Right atrium auricular region (tissue), 2 donors: ENCODE measurements around the gene MAX. TPM values are rescaled to one million over a fixed set of nuclear protein-coding genes. Genes with fewer than 3 reads are reported as not detected.

Experiments
- DNase-seq: peaks from one replicate; pipeline ENCODE4 v3.0.0-alpha.2; 2019; ENCODE audit warnings: low spot score
- H3K27ac ChIP-seq, 2 donors: fragments of 200-600 bp; sonication (generic); 1 replicate in 1 of 2; 2 replicates in 1 of 2; pipeline ENCODE4 v1.5.1; 2016 to 2019
- H3K27me3 ChIP-seq, 2 donors: fragments of 200-600 bp; sonication (generic); one replicate each; pipeline versions ENCODE4 v1.5.1 to v1.6.0; 2017 to 2019
- H3K36me3 ChIP-seq: fragments of 200-600 bp; sonication (generic); one replicate; pipeline ENCODE4 v1.5.1; 2016
- H3K4me1 ChIP-seq, 2 donors: fragments of 200-600 bp; sonication (generic); one replicate each; pipeline versions ENCODE4 v1.5.1 to v1.6.0; 2017 to 2019
- H3K4me3 ChIP-seq, 2 donors: fragments of 200-600 bp; sonication (generic); 1 replicate in 1 of 2; 2 replicates in 1 of 2; pipeline ENCODE4 v1.5.1; 2017 to 2019; ENCODE audit warnings: mild to moderate bottlenecking in 1 of 2, moderate library complexity in 1 of 2
- H3K9me3 ChIP-seq, 2 donors: fragments of 200-600 bp; sonication (generic); one replicate each; pipeline ENCODE4 v1.5.1; 2019
- total RNA-seq, 2 donors: library from RNA; depleted of rRNA; stranded (reverse); fragments of >200 nt; gene quantifications; one replicate each; pipeline ENCODE4 v1.1.0, GENCODE V29; 2016
- TF ChIP-seq, protein P1 (sequence below), 2 donors: fragments of 200-600 bp; sonication (generic); IDR thresholded peaks; one replicate each; pipeline ENCODE4 v1.5.1; 2019; ENCODE audit warnings: antibody characterized with exemption in 2 of 2

The MAX gene
- total RNA-seq, 2 donors from 2014 or later: 37.0 to 67.5 TPM

- DNase-seq: no peak
- no peaks in the 10 kb centered on the region for H3K36me3 ChIP-seq
- H3K9me3 ChIP-seq: no peaks in the 10 kb centered on the region
- H3K27me3 ChIP-seq: no peaks in the 10 kb centered on the region
- H3K4me1 ChIP-seq: no peaks in the 10 kb centered on the region
- no peak overlapping the region for H3K4me3 ChIP-seq
- no peak overlapping the region for H3K27ac ChIP-seq
- TF ChIP-seq, protein P1, sequence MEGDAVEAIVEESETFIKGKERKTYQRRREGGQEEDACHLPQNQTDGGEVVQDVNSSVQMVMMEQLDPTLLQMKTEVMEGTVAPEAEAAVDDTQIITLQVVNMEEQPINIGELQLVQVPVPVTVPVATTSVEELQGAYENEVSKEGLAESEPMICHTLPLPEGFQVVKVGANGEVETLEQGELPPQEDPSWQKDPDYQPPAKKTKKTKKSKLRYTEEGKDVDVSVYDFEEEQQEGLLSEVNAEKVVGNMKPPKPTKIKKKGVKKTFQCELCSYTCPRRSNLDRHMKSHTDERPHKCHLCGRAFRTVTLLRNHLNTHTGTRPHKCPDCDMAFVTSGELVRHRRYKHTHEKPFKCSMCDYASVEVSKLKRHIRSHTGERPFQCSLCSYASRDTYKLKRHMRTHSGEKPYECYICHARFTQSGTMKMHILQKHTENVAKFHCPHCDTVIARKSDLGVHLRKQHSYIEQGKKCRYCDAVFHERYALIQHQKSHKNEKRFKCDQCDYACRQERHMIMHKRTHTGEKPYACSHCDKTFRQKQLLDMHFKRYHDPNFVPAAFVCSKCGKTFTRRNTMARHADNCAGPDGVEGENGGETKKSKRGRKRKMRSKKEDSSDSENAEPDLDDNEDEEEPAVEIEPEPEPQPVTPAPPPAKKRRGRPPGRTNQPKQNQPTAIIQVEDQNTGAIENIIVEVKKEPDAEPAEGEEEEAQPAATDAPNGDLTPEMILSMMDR (IDR thresholded peaks at IDR 0.05): no peak
These were observed 30.5 kb upstream of the MAX start for GRCh38 chr14:65132855-65133254.

DNA sequence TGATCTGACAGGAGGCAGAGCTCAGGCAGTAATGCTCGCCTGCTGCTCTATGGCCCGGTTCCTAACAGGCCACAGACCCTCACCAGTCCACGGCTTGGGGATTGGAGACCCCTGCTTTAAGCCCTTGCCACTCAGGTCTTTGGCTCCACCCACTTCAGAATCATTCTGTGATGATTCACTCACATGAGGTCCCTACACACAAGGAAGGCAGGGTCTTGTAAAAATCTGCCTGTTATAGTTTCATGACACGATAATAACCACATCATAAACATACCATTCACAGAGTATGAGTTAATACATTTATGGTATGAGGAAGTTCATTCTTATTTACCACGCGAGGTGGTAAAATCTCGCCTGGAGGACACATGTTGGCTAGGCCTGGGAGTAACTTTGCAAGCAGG lies 29.0 kb upstream of the MAX start:
- TF ChIP-seq, protein P1 (IDR thresholded peaks at IDR 0.05): no peak

DNA sequence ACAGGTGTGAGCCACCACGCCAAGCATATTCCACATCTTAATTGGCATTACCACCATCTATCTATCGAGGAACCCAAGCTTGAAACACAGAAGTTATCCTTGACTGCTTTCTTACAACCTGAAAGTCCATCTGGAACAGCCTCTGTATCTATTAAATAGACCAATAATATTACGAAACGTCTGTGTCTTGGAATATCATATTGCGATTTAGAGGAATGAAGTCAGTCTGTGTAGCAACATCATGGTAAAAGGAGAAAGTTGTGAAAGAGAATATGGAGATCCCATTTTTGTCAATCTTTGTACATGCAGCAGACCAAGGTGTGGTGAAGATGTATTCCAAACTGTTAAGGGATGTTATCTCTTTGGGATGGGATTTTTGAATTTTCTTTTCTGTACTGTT lies 25.8 kb upstream of the MAX start:
- Histone ChIP-seq H3K4me3 (no peak overlapping the region), H3K9me3 (no peaks in the 10 kb centered on the region), H3K4me1 (no peaks in the 10 kb centered on the region), H3K36me3 (no peaks in the 10 kb centered on the region), H3K27me3 (no peaks in the 10 kb centered on the region), H3K27ac (no peak overlapping the region)
- no peak for DNase-seq
- TF ChIP-seq, protein P1 (IDR thresholded peaks at IDR 0.05): no peak

More for the DNA sequence above, 29.0 kb upstream of the MAX start:
- Histone ChIP-seq H3K9me3 (no peaks in the 10 kb centered on the region), H3K4me3 (no peak overlapping the region), H3K36me3 (no peaks in the 10 kb centered on the region), H3K27ac (no peak overlapping the region), H3K27me3 (no peaks in the 10 kb centered on the region), H3K4me1 (no peaks in the 10 kb centered on the region)
- DNase-seq: no peak

DNA sequence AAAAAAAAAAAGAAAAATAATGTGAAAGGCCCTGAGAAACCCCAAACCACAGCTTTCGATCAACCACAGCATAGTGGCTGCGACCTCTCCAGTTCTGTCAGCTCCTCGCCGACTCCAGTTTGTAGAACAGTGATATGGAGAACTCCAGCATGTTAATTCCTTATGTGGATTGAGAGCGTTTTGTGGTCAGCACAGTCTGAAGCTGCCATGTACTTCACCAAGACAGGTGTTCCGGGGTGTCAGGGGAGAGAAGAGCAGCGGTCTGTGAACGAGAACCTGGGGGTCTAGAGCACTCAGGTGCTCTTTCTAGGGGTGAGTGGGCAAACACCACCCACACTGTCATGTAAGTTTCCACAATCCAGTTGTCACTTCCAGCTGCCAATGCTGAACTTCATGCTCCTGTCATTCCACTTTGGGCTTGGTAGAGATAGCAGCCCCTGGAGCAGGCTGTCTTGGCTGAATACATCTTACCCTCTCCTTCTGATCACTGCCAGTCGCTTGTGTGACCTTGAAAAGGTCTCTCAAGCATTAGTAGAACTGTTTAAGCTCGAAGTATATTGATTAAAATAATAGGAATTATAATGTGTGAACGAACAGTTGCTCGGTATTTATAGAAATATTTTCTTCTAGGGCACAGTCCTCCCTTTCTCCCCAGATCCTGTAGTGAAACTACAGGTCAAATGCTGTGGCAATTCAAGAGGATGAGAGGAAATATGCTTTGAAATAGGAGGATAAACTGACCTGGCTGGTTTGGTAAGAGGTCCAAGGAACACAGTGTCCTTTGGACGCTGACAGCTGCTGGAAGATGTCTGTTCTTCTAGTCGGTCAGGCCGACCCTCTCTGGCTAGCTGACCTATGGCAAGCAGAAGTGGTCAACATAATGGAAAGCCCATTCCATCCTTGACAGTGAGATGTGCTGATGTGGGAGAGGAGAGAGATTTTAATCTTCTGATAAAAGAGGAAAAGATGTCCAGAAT lies 15.7 kb upstream of the MAX start:
- H3K36me3 ChIP-seq: no peaks in the 10 kb centered on the region
- H3K9me3 ChIP-seq: no peaks in the 10 kb centered on the region
- H3K27ac ChIP-seq: peak overlapping the region in 1 of 2 donors; percentile 9
- H3K4me3 ChIP-seq: no peak overlapping the region
- peaks cover 0 to 4% of the 10 kb centered on the region in 2 donors for H3K4me1 ChIP-seq
- H3K27me3 ChIP-seq: no peaks in the 10 kb centered on the region
- no peak for DNase-seq
- TF ChIP-seq, protein P1 (IDR thresholded peaks at IDR 0.05): no peak

- no peaks in the 10 kb centered on the region for H3K27me3 ChIP-seq
- no peak for DNase-seq
- peaks cover 0 to 4% of the 10 kb centered on the region in 2 donors for H3K4me1 ChIP-seq
These were observed 13.3 kb upstream of the MAX start for GRCh38 chr14:65115615-65116014.

More at GRCh38 chr14:65115615-65116014, 13.3 kb upstream of the MAX start:
- H3K9me3 ChIP-seq: no peaks in the 10 kb centered on the region
- TF ChIP-seq, protein P1 (IDR thresholded peaks at IDR 0.05): no peak
- no peaks in the 10 kb centered on the region for H3K36me3 ChIP-seq
- H3K27ac ChIP-seq: no peak overlapping the region
- no peak overlapping the region for H3K4me3 ChIP-seq
